IMR-90 (cell line): Measurements from ENCODE around the gene TADA2A.

Source experiments
- CEBPB ChIP-seq: IDR thresholded peaks from 2 replicates; pipeline ENCODE4 v1.6.1; 2012; ENCODE audit warnings: low read depth, low read length, improper control_type of control experiment
- CHD1 ChIP-seq: IDR thresholded peaks from 2 replicates; pipeline ENCODE4 v1.6.1; 2012; ENCODE audit warnings: low read depth, low read length, improper control_type of control experiment
- CTCF ChIP-seq: conservative IDR thresholded peaks from 2 replicates; pipeline ENCODE4 v1.5.1; 2012; ENCODE audit warnings: mild to moderate bottlenecking, low read depth, low read length, improper control_type of control experiment
- ELK1 ChIP-seq: fragments of 150-350 bp; IDR thresholded peaks from 2 replicates; pipeline ENCODE4 v1.6.1; 2016; ENCODE audit warnings: low read depth, mild to moderate bottlenecking, low read length, moderate library complexity, borderline replicate concordance
- MAFK ChIP-seq: IDR thresholded peaks from 2 replicates; pipeline ENCODE4 v1.6.1; 2012; ENCODE audit warnings: low read depth, low read length, improper control_type of control experiment
- MAZ ChIP-seq: IDR thresholded peaks from 2 replicates; pipeline ENCODE4 v1.6.1; 2012; ENCODE audit warnings: low read depth, mild to moderate bottlenecking, low read length, improper control_type of control experiment, moderate library complexity, borderline replicate concordance
- POLR2A ChIP-seq: IDR thresholded peaks from 2 replicates; pipeline ENCODE4 v1.6.1; 2012; ENCODE audit warnings: mild to moderate bottlenecking, low read depth, low read length
- RCOR1 ChIP-seq: IDR thresholded peaks from 2 replicates; pipeline ENCODE4 v1.6.1; 2012; ENCODE audit warnings: mild to moderate bottlenecking, low read length, improper control_type of control experiment; ENCODE audit not compliant: insufficient replicate concordance
- RFX5 ChIP-seq: IDR thresholded peaks from 2 replicates; pipeline ENCODE4 v1.8.0; 2012; ENCODE audit warnings: low read depth, mild to moderate bottlenecking, low read length, moderate library complexity
- SMC3 ChIP-seq: fragments of 150-350 bp; IDR thresholded peaks from 2 replicates; pipeline ENCODE4 v1.6.1; 2016; ENCODE audit warnings: low read depth, mild to moderate bottlenecking, antibody characterized with exemption, low read length, moderate library complexity
- USF2 ChIP-seq: fragments of 150-350 bp; IDR thresholded peaks from 2 replicates; pipeline ENCODE4 v1.6.1; 2017; ENCODE audit warnings: mild to moderate bottlenecking, antibody characterized with exemption, low read length, low read depth

- TF ChIP-seq SMC3 (no peak), POLR2A (no peak), CTCF (no peak), ELK1 (no peak), RFX5 (no peak), RCOR1 (no peak), MAZ (no peak), CEBPB (no peak), CHD1 (no peak), USF2 (no peak), MAFK (no peak)
Measured at GRCh38 chr17:37384560-37385149, 22.0 kb upstream of the TADA2A start.
